GM13976 (cell line): Measurements from ENCODE around the gene RAPH1.

Source experiments
- DNase-seq: peaks from one replicate; pipeline ENCODE4 v3.0.0; 2012; ENCODE audit warnings: low spot score
- CTCF ChIP-seq: IDR thresholded peaks from 2 replicates; pipeline ENCODE4 v1.5.1; 2012; ENCODE audit warnings: borderline replicate concordance, mild to moderate bottlenecking; ENCODE audit not compliant: insufficient read depth; ENCODE audit errors: extremely low read depth, missing control alignments, control extremely low read depth
- in situ Hi-C: fragments of 300-500 bp; cut with MboI; formaldehyde crosslinking; loops from one replicate; pipeline ENCODE4 v1.12.0; 2022; ENCODE audit warnings: low sequenced_read_pairs, mixed read lengths, inconsistent platforms; ENCODE audit not compliant: unreplicated experiment

RAPH1 gene

GRCh38 chr2:203444738-203445137, 90.4 kb downstream of the RAPH1 start:
- no peak for TF ChIP-seq CTCF
- in situ Hi-C loops: loop anchor here (25.0 kb wide), 2 partner anchors 207 to 857 kb away; partner anchors contain the start of gene CYP20A1
- no peak for DNase-seq

GRCh38 chr2:203442463-203442862, 92.6 kb downstream of the RAPH1 start:
- TF ChIP-seq CTCF: no peak
- DNase-seq: no peak
- in situ Hi-C loops: loop anchor here (25.0 kb wide), 2 partner anchors 205 to 855 kb away; partner anchors contain the start of gene CYP20A1

- in situ Hi-C loops: loop anchor here (25.0 kb wide), 2 partner anchors 204 to 854 kb away; partner anchors contain the start of gene CYP20A1
- DNase-seq: no peak
- no peak for TF ChIP-seq CTCF
Measured at GRCh38 chr2:203441463-203441862, 93.6 kb downstream of the RAPH1 start.

- no peak for TF ChIP-seq CTCF
- in situ Hi-C loops: loop anchor here (25.0 kb wide), 2 partner anchors 203 to 853 kb away; partner anchors contain the start of gene CYP20A1
- DNase-seq: no peak
Measured at GRCh38 chr2:203440671-203441070, 94.4 kb downstream of the RAPH1 start.

- no peak for TF ChIP-seq CTCF
- in situ Hi-C loops: loop anchor here (25.0 kb wide), 2 partner anchors 201 to 851 kb away; partner anchors contain the start of gene CYP20A1
- DNase-seq: no peak
Measured at GRCh38 chr2:203438528-203438927, 96.6 kb downstream of the RAPH1 start.

- TF ChIP-seq CTCF: no peak
- in situ Hi-C loops: loop anchor here (25.0 kb wide), 2 partner anchors 200 to 850 kb away; partner anchors contain the start of gene CYP20A1
- DNase-seq: no peak
Measured at GRCh38 chr2:203437511-203437910, 97.6 kb downstream of the RAPH1 start.
